ENCODE data around the gene P2RY2.

The P2RY2 gene

DNA sequence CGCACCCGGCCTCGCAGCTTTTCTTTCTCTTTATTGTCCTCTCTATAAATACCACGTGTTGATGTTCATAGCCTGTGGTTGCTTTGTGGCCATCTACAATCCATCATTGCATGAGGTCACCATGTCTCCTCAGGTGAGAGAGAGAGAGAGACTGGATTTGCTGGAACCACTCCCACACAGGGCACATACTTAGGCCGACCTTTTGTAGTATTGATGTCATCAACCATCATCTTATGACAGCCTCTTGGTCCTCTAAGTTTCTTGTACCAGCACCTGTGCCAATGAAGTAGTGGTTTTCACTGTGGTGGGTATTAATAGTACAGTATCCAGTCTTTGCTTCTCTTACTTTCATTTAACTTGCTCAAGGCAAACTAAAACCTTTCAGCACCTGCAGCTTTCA, 31.2 kb downstream of the P2RY2 start:
- ATAC-seq (ENCODE audit: low read depth): no peak
- H3K36me3 ChIP-seq (ENCODE audit: low read depth): no peaks in the 10 kb centered on the region
- H3K4me1 ChIP-seq (ENCODE audit: insufficient read depth, poor library complexity, severe bottlenecking): no peaks in the 10 kb centered on the region
- H3K4me3 ChIP-seq (ENCODE audit: severe bottlenecking): no peak overlapping the region
- TF ChIP-seq, protein P1, sequence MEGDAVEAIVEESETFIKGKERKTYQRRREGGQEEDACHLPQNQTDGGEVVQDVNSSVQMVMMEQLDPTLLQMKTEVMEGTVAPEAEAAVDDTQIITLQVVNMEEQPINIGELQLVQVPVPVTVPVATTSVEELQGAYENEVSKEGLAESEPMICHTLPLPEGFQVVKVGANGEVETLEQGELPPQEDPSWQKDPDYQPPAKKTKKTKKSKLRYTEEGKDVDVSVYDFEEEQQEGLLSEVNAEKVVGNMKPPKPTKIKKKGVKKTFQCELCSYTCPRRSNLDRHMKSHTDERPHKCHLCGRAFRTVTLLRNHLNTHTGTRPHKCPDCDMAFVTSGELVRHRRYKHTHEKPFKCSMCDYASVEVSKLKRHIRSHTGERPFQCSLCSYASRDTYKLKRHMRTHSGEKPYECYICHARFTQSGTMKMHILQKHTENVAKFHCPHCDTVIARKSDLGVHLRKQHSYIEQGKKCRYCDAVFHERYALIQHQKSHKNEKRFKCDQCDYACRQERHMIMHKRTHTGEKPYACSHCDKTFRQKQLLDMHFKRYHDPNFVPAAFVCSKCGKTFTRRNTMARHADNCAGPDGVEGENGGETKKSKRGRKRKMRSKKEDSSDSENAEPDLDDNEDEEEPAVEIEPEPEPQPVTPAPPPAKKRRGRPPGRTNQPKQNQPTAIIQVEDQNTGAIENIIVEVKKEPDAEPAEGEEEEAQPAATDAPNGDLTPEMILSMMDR (IDR thresholded peaks at IDR 0.05; ENCODE audit: poor library complexity, severe bottlenecking): no peak
- DNase-seq (ENCODE audit: low spot score): peak; percentile 8
- no peaks in the 10 kb centered on the region for H3K9me3 ChIP-seq (ENCODE audit: severe bottlenecking)
- H3K27me3 ChIP-seq (ENCODE audit: insufficient read depth, poor library complexity, severe bottlenecking): no peaks in the 10 kb centered on the region
- no peak overlapping the region for H3K27ac ChIP-seq (ENCODE audit: poor library complexity, severe bottlenecking)

DNA sequence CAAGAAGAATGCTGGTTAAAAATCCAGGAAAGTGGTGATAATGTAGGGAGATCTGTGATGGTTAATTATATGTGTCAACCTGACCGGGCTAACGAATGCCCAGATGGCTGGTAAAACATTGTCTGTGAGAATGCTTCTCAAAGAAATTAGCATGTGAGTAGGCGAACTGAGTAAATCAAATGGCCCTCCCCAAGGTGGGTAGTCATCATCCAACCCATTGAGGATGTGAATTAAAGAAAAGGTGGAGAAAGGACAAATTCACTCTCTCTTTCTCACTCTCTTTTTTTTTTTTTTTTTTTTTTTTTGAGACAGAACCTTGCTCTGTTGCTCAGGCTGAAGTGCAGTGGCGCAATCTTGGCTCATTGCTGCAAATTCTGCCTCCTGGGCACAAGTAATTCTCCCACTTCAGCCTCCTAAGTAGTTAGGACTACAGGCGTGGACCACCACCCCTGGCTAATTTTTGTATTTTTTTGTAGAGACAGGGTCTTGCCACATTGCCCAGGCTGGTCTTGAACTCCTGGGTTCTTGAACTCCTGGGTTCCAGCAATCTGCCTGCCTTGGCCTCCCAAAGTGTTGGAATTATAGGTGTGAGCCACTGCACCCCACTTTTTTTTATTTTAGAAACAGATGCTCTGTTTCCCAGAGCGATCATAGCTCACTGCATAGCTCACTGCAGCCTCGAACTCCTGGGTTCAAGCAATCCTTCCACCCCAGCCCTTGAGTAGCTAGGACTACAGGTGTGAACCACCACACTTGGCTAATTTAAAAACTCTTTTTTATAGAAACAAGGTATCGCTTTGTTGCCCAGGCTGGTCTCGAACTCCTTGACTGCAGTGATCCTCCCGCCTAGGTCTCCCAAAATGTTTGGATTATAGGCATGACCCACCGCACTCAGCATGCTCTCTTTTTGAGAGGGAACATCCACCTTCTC, 32.0 kb downstream of the P2RY2 start:
- DNase-seq (ENCODE audit: low spot score) (peak; percentile 2), ATAC-seq (ENCODE audit: low read depth) (no peak)
- no peaks in the 10 kb centered on the region for H3K27me3 ChIP-seq (ENCODE audit: insufficient read depth, poor library complexity, severe bottlenecking)
- H3K4me1 ChIP-seq (ENCODE audit: insufficient read depth, poor library complexity, severe bottlenecking): no peaks in the 10 kb centered on the region
- TF ChIP-seq, protein P1 (IDR thresholded peaks at IDR 0.05; ENCODE audit: poor library complexity, severe bottlenecking): no peak
- no peaks in the 10 kb centered on the region for H3K9me3 ChIP-seq (ENCODE audit: severe bottlenecking)
- H3K36me3 ChIP-seq (ENCODE audit: low read depth): no peaks in the 10 kb centered on the region
- H3K4me3 ChIP-seq (ENCODE audit: severe bottlenecking): no peak overlapping the region
- no peak overlapping the region for H3K27ac ChIP-seq (ENCODE audit: poor library complexity, severe bottlenecking)

DNA sequence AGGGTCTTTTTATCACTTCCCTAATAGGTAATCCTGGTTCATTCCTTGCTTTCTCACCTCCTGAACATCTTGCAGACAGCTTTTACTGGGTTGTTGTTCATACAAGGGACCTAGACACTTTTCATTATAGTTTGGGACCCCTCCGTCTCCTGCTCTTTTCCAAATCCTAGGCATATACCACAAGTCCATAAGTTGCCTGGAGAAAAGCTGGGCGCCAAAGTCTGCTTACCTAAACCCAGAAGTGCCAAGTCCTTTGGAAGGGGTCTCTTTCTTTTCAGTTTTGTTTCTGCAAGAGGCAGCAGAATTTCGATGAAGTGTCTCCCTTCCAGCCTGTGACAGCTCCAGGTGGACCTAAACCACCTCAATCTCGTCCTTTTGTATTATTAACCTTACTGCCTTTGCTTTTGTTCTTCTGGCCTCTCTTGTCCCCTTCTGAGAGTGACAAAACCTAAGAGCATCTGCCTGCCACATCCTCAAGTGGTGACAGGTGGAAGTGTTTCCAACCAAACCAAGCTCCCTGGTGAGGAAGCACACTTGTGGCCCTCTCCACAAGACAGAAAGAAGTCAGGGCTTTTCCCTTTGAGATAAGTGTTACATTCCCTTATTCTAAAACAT, 34.6 kb downstream of the P2RY2 start:
- Histone ChIP-seq H3K4me1 (ENCODE audit: insufficient read depth, poor library complexity, severe bottlenecking) (peaks cover 3% of the 10 kb centered on the region), H3K27ac (ENCODE audit: poor library complexity, severe bottlenecking) (no peak overlapping the region), H3K9me3 (ENCODE audit: severe bottlenecking) (no peaks in the 10 kb centered on the region), H3K4me3 (ENCODE audit: severe bottlenecking) (no peak overlapping the region), H3K27me3 (ENCODE audit: insufficient read depth, poor library complexity, severe bottlenecking) (no peaks in the 10 kb centered on the region), H3K36me3 (ENCODE audit: low read depth) (no peaks in the 10 kb centered on the region)
- TF ChIP-seq, protein P1 (IDR thresholded peaks at IDR 0.05; ENCODE audit: poor library complexity, severe bottlenecking): peak; percentile 10
- ATAC-seq (ENCODE audit: low read depth) (no peak), DNase-seq (ENCODE audit: low spot score) (no peak)

DNA sequence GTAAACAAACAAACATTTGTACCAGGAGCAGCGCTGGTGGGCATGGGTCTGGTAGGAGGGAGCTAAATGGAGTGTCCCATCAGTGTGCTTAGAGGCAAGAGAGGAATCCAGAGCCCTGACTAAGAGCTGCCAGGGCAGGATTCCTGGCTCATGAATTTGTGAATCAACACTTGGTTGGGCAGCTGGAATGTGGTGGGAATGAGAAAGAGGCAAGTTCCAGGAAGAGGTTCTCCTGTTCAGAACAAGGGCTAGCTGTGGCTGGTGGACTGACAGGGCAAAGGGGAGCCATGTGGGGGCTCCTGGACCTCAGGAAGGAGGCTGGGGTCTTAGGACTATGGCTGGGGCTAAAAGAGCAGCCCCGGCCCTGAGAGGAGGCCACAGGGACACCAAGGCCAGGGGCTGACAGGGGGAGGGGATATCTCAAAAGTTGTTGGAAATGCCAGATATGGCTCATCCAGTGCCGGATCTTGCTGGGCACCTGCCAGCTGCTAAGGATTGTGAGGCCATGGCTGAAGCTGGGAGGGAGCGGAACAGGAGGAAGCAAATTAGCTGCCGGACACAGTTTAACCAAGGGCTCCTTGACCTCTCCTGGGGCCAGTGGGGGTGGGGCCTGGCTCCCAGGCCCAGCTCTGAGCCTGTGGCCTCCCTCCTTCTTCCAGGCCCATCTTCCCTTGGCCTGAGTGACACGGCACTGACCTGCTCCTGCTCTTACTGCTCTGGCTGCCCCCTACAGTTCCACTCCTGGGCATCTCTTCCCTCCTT, 39.4 kb downstream of the P2RY2 start:
- Histone ChIP-seq H3K4me1 (ENCODE audit: insufficient read depth, poor library complexity, severe bottlenecking) (peaks cover 7% of the 10 kb centered on the region), H3K9me3 (ENCODE audit: severe bottlenecking) (no peaks in the 10 kb centered on the region), H3K36me3 (ENCODE audit: low read depth) (no peaks in the 10 kb centered on the region), H3K27me3 (ENCODE audit: insufficient read depth, poor library complexity, severe bottlenecking) (no peaks in the 10 kb centered on the region), H3K27ac (ENCODE audit: poor library complexity, severe bottlenecking) (peak overlapping the region; percentile 52), H3K4me3 (ENCODE audit: severe bottlenecking) (no peak overlapping the region)
- DNase-seq (ENCODE audit: low spot score) (no peak), ATAC-seq (ENCODE audit: low read depth) (peak; percentile 96)
- TF ChIP-seq, protein P1 (IDR thresholded peaks at IDR 0.05; ENCODE audit: poor library complexity, severe bottlenecking): no peak

Data from RWPE2 (cell line).